ENCODE measurements around the gene BAAT.
A peak's percentile ranks its signal among the peaks of the same experiment; 100 is the strongest.

The BAAT gene

DNA sequence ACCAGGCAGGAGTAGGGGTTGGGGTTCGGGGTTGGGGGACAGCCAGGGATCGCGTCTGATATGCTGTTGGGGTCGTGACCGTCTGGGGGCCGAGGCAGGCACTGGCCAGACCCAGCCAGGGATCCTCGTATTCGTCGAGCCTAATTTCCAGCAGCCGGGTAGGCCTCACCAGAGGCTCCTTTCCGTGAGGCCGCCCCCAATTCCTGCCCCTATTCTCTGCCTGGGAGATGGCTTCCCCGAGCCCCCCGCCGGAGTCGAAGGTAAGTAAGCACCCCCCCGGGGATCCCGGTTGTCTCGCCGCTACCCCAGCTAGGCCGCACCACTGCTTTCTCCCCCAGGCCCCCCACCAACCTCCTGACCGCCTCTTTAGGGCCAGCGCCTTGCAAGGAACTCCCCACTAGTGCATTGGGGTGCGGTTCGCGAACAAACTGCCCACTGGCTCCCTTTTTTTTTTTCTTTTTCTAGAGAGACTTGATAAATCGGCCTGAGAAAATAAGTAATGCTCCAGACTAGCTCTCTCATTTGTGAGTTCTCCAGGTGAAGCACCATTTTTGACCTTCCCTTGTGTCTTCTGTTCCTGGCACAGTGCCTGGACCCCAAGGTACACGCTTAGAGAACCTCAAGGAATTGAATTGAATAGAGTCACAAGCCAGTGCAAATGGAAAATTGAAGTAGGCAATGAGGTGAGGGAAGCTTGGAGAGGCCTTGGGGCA lies 14.3 kb upstream of the BAAT start:
- DNase-seq (ENCODE audit: low read depth in 1 of 2, low spot score in 1 of 2), result peak in 1 of 2 donors; percentile 5

DNA sequence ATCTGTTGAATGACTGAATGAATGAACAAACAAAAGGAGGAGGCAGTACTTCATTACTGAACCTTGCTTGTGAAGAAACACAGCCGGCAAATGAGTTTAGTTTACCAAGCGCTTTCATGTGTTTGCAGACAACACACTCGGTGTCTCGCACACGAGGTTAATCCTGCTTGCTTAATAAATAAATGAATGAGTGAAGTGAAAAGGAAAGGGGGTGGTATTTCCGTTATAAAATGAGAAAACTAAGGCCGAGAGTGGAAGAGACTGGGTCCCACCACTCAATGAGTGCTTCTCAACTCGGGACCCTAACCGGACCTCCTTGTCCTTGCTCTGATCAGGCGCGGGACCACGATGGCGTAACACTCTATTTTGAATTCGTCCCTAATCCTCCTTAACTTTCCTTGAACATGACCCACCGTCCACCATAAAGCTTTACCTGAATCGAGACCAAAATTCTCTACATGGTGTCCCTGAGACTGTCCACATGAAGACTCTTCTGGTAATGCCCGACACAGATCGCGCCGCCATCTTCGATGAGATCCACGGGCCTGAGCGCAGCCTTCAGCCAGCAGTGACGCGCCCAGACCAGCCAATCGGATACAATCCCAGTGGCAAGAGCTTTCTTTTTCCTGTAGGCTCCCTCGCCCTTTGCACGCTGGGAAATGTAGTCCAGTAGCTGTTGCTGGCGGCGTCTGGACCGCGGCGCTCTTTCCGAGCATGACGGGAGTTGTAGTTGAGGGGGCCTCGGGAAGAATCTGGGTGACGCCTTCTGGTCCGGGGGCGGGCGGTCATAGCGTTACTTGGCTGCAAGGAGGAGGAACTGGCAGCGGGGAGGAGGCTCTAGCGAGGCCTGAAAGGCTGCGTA lies 13.5 kb upstream of the BAAT start, which contains the start of the genes MRPL50 and ZNF189:
MRPL50 (minus strand) TSS at position 551 of the 862 bp plus-strand sequence; CDS start at position 525, 26 bp downstream.
ZNF189 (plus strand) TSS at position 784 of the 862 bp plus-strand sequence. CDS start 306 bp downstream, outside the sequence.
- DNase-seq (ENCODE audit: low read depth in 1 of 2, low spot score in 1 of 2), result peak; percentile 86 to 90

DNA sequence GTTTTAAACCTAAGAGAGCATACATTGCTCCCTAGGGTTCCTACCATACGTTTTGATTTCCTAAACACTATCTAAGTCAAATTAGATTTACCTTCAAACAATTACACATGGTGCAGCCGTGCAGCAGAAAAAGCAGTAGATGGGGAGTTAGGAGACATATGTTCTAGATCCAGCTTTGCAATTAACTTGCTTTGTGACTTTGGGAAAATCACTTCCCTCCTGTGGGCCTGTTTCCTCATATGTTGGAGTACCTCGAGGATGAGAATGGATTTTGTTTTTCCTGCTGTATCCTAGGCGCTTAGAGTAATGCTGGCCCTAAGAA lies 12.9 kb upstream of the BAAT start:
- no peak for DNase-seq (ENCODE audit: low read depth in 1 of 2, low spot score in 1 of 2)

DNA sequence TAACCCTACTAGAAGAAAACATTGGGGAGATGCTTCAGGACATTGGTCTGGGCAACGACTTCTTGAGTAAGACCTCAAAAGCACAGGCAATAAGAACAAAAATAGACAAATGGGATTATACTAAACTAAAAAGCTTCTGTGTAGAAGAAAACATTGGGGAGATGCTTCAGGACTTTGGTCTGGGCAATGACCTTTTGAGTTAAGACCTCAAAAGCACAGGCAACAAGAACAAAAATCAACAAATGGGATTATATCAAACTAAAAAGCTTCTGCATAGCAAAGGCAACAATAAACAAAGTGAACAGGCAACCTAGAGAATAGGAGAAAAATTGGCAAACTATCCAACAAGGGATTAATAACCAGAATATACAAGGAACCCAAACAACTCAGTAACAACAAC lies 9.9 kb upstream of the BAAT start:
- no peak for DNase-seq (ENCODE audit: low read depth in 1 of 2, low spot score in 1 of 2)

DNA sequence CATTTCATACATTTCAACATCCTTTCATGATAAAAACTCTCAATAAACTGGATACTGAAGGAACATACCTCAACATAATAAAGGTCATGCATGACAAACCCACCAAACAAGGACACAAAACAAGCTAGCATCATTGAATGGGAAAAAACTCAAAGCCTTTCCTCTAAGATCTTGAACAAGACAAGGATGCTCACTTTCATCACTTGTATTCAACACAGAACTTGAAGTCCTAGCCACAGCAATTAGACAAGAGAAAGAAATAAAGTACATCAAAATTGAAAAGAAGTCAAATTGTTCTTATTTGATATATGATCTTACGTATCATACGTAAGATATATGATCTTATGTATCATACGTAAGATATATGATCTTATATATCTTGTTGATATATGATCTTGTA lies 8.3 kb upstream of the BAAT start:
- DNase-seq (ENCODE audit: low read depth in 1 of 2, low spot score in 1 of 2), result no peak

DNA sequence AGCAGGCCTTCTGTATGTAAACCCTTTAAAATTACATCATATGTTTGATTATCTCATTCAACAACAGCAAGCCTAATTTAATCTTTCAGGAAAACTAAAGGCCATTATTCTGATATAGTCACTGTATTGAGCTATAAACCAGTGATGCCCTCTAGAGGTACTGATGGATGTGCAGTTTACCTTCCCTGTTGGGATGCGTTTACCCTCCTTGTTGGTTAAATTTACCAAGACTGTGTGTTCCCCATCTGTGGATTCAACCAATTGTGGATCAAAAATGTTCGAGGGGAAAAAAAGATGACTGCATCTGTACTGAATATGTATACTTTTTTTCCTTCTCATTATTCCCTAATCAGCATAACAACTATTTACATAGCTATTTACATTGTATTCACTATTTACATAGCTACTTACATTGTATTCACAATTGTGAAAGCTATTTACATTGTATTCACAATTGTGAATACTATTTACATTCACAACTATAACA lies 3.7 kb upstream of the BAAT start:
- DNase-seq (ENCODE audit: low read depth in 1 of 2, low spot score in 1 of 2), result no peak

DNA sequence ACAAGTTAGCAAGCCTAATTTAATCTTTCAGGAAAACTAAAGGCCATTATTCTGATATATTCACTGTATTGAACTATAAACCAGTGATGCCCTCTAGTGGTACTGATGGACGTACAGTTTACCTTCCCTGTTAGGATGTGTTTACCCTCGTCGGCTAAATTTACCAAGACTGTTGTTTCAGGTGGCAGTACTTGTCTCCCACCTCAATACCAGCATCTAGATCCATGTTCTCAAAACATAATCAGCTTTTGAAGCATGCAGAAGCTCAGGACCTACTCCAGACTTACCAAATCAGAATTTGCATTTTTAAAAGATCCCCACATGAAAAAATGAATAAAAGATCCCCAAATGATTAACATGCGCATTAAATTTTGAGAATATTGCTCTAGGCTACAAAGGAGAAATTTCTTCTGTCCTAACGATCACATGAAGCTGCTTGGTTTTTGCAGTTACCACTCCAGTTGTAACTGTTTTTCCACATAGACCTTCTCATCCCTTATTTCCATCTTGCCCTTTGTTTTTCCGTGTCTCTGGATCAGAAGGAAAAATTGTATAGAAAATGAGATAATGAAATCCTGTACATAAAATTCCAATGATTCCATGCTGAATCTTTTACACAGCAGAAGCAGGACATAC lies 3.2 kb upstream of the BAAT start:
- DNase-seq (ENCODE audit: low read depth in 1 of 2, low spot score in 1 of 2), result no peak

DNA sequence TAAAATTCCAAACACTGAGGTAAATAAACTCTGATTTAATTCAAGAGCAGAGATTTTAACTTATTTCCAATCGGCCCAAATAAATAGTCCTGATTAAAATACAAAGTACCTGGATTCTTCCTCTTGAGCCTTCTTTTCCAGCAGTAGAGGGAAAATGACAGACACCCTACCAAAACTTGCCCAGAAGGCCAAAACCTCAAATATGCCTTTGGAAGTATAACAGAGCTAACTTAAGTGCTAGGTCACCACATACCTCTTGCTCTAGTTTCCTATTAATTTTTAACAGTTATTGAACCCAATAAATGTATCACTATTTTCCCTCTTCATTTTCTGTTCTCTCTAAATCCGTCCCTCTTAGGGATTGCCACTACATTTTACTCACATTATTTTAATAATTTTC lies 1.4 kb downstream of the BAAT start:
- DNase-seq (ENCODE audit: low read depth in 1 of 2, low spot score in 1 of 2), result no peak

DNA sequence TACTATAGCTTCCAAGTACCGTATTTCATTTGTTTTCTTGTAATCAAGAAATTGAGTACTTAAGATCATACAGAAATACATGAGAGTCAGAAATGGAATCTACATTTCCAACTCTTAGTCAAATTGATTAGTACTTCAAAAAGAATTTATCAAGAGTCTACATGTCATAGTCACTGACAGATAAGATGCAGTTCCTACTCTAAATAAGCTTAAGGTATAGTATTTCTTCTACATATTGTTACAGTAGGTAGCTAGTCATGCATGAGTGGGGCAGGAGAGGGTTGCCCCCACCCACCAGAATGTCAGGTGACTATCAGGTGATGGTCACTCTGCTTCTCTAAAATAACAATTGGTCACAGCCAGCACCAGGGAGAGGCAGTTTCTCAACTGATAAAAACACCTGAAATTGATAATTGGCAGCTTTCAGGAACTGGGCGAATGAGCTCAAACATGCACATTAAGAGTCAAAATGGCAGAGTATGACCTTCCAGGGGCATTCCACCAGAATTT lies 2.9 kb downstream of the BAAT start:
- no peak for DNase-seq (ENCODE audit: low read depth in 1 of 2, low spot score in 1 of 2)

DNA sequence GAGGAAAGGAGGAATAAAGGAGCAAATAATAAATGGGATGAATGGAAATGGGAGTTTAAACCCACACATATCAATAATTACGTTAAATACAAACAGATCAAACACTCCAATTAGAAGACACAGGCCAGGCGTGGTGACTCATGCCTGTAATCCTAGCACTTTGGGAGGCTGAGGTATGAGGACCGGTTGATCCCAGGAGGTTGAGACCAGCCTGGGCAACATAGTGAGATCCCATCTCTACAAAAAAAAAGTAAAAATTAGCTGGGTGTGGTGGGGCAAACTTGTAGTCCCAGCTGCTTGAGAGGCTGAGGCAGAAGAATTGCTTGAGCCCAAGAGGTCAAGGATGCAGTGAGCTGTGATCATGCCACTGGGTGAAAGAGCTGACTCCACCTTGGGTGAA lies 3.7 kb downstream of the BAAT start:
- DNase-seq (ENCODE audit: low read depth in 1 of 2, low spot score in 1 of 2), result no peak

DNA sequence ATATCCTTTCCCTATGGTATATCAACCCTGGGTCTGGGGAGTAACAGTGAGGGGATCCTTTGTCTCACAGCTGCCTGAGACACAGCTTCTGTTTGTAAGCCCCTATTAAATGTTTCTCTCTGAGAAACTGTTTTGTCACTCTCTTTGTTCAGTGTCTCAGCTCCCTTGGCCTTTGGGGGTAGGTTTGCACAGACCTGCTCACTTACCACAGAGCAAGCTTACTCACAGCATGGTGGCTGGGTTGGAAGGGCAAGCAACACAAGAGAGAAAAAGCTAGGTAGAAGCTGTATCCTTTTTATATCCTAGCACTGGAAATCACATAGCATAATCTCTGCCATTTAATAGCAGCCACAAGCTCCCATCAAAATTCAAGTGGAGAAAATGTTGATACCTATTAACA lies 4.5 kb downstream of the BAAT start:
- DNase-seq (ENCODE audit: low read depth in 1 of 2, low spot score in 1 of 2), result no peak

DNA sequence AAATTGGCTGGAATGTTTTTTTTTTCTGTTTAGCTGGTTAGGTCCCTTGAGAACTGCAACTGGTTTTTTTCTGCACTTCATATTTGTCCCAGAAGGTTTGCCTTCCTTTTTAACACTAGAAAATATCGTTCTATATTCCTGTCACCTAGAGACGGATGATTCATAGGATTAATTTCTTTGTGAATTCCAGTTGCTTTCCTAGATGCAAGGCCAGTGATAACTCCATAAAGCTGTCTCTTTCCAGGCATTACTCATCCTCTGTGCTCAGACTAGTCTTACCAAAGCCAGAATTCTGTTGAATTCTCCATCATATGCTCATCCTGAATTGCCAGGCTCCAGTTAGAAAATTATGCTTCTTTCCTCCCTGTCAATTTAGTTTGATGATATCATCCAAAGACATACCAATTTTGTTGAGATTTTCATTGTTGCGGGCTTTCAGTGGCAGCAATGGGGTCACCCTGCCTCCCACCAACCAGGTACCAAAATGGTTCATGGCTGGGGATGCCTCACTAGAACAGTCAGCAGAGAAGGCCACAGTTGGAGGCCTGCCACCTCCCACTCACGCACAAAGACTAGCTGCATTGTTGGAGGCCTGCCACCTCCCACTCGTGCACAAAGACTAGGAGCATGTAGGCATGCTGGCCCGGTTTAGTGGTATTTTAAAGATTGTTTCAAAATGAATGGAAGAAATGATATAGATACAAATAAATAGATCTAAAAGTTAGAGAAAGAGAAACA lies 8.5 kb downstream of the BAAT start:
- DNase-seq (ENCODE audit: low read depth in 1 of 2, low spot score in 1 of 2), result no peak

DNA sequence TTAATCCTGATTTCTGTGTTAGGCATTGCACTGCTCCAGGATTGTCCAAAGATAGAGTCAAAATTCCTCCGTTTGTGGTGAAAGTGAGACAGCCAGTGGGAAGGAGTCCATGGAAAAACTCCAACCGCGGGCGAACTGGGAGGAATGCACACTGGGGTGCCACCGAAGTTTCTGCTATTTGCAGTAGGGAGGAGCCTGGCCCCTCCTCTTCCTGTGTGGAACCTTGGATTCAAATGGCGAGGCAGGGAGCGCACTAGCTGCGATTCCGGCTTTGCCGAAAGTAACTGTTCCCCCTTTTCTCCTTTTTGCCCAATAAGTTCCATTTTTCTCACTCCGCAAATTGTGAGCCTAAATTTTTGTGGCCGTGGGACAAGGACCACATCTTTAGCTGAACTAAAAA lies 9.3 kb downstream of the BAAT start:
- no peak for DNase-seq (ENCODE audit: low read depth in 1 of 2, low spot score in 1 of 2)

DNA sequence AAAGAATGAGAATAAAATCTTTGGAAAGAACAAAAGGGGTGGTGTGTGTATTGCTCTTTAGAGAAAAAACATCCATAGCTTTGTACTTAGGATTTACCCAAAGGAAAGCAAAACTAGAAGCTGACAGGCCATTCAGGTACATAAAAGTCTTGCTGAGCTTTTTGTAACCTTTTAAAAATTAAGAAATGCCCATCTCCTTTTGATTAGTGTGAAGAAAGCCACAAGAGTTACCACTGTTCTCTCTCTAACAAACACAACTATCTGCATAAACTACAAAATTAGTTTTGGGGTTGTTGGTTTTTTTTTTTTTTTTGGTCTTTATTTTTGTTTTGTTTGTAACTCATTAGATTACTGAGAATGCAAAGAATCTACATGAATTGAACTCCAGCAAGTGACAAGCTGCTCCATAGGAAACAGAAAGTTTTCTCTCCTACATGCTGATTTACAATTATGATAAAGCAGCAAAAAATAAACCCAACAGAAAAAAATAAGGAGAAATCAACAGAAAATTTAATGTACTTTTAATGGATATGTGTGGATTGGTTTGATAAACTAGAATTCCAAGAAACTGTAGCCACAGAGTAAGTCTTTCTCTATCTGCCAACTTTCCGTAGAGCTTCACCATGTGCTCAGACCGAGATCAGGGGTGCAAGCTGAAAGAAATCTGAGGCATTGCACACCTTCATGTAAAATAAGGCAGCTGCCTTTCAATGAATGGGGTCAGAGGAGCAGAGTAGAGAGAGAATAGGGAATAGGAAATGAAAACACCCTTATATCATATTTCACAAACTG lies 12.3 kb downstream of the BAAT start:
- DNase-seq (ENCODE audit: low read depth in 1 of 2, low spot score in 1 of 2), result no peak

DNA sequence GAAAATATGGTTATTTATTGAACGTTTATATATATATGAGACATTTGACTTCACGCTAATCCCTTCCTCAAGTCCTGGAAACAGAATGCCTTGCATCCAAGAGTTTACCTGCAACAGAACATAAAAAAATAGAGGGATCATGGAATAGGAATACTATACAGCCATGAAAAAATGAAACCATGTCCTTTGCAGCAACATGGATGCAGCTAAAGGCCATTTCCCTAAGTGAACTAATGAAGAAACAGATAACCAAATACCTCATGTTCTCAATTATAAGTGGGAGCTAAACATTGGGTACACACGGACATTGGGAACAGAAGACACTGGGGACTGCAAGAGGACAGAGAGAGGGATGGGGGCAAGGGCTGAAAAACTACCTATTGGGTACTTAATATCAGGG lies 13.0 kb downstream of the BAAT start:
- no peak for DNase-seq (ENCODE audit: low read depth in 1 of 2, low spot score in 1 of 2)

DNA sequence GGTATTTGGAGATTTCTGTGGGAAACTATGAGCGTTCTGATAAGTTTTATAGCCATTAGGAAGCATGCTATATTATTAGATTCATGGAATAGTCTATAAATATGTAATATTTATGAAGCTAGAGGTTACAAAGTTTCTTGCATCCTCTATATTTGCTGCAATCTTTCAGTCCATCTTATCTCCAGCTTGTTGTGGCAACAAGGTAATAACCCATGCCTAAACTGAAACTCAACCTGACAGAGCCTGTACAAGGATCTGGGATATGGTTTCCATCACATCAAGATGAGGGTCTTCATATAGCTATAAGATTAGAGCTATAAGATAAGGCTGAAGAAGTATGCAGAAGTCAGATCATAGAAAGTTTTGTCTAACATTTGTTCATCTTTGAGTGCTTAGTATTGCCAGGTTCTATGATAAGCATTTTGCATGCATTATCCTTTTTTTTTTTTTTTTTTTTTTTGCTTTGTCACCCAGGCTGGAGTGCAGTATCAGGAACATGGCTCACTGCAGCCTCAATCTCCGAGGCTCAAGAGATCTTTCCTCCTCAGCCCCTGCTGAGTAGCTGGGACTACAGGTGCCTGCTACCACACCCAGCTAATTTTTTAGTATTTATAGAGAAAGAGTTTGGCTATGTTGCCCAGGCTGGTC lies 14.8 kb downstream of the BAAT start:
- DNase-seq (ENCODE audit: low read depth in 1 of 2, low spot score in 1 of 2), result no peak

DNA sequence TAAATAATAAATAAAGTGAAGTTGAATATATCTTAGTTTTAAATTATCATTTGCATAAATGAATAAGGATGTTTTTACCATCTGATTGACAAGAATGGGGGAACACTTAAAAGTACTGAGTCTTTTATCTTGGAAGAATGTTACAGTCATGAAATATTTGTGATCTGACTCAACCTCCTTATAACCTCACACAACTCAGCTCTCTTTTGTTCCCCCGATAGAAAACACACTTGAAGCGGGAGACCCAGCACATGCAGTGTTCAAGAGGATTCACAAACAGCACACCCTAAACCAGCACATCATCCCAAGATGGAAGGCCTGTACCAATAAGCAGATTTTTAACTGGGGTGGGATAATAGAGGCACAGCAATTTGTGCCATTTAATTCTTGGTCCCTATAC lies 15.5 kb downstream of the BAAT start:
- no peak for DNase-seq (ENCODE audit: low read depth in 1 of 2, low spot score in 1 of 2)

DNA sequence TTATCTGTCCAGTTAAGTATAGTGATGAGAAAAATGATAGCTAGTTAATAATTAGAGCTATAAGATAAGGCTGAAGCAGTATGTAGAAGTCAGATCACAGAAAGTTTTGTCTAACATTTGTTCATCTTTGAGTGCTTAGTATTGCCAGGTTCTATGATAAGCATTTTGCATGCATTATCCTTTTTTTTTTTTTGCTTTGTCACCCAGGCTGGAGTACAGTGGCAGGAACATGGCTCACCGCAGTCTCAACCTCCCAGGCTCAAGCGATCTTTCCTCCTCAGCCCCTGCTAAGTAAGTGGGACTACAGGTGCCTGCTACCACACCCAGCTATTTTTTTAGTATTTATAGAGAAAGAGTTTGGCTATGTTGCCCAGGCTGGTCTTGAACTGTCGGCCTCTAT lies 17.5 kb downstream of the BAAT start:
- no peak for DNase-seq (ENCODE audit: low read depth in 1 of 2, low spot score in 1 of 2)

DNA sequence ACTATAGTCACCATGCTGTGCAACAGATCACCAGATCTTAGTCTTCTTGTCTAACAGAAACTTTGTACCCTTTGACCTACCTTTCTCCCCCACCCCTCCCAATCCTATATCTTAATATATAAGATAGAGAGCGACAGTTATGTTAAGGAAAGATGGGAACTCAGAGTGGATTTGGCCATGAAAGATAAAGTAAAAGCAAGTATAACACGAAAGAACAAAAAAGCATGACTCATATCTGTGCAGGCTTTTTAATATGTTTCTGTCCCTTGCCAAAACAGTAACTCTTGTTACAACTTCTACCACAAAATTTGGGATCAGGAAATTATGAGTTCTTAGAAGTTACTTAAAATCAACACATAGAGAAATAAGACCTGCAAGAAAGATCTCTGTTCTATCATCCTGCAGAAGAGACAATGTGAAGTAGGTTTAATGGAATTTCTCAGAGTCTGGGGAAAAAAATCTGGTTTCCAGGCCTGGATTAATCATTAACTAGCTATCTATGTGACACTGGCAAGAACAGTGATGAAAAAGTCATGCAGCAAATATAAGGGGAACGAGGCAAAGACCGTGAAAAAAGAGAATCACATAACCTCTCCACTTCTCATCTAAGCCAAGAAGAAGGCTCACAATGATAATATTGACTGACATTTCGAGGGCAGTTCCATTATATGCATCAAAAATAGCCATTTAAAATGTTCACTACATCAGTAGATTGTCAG lies 18.6 kb downstream of the BAAT start:
- DNase-seq (ENCODE audit: low read depth in 1 of 2, low spot score in 1 of 2), result no peak

Data from activated T-helper 1 cell treated with anti-CD3 and anti-CD28 coated beads, Interleukin-2, amount 50 U/mL, for 16 hours (primary cell).